Muscle layer of duodenum (tissue), 2 donors: ENCODE results near the gene B3GALT4.

Source experiments
- H3K27ac ChIP-seq: one replicate; pipeline ENCODE4 v1.7.0; 2013; ENCODE audit warnings: mild to moderate bottlenecking, low read length
- H3K27me3 ChIP-seq: one replicate; pipeline ENCODE4 v1.7.0; 2013; ENCODE audit warnings: low read depth, mild to moderate bottlenecking, control low read depth, low read length
- H3K36me3 ChIP-seq, 2 donors: one replicate each; pipeline ENCODE4 v1.7.0; 2013; ENCODE audit warnings: low read length in 2 of 2, control low read depth in 1 of 2, mild to moderate bottlenecking in 1 of 2; ENCODE audit not compliant: insufficient read depth in 2 of 2, control insufficient read depth in 1 of 2
- H3K4me1 ChIP-seq, 2 donors: one replicate each; pipeline ENCODE4 v1.7.0; 2013; ENCODE audit warnings: low read length in 2 of 2, mild to moderate bottlenecking in 2 of 2, control low read depth in 1 of 2, moderate library complexity in 1 of 2; ENCODE audit not compliant: insufficient read depth in 2 of 2, control insufficient read depth in 1 of 2
- H3K4me3 ChIP-seq, 2 donors: one replicate each; pipeline ENCODE4 v1.7.0; 2013; ENCODE audit warnings: low read length in 2 of 2, low read depth in 1 of 2, mild to moderate bottlenecking in 1 of 2
- H3K9me3 ChIP-seq, 2 donors: one replicate each; pipeline ENCODE4 v1.7.0; 2013; ENCODE audit warnings: low read length in 2 of 2, control low read depth in 1 of 2, mild to moderate bottlenecking in 1 of 2; ENCODE audit not compliant: control insufficient read depth in 1 of 2
- donor health status: healthy.

B3GALT4 gene

GRCh38 chr6:33306356-33306755 lies 29.4 kb downstream of the B3GALT4 start:
- H3K27me3 ChIP-seq: no peaks in the 10 kb centered on the region
- H3K4me3 ChIP-seq: no peak overlapping the region
- H3K36me3 ChIP-seq: peaks cover 12 to 29% of the 10 kb centered on the region in 2 donors
- H3K4me1 ChIP-seq: peaks cover 0 to 8% of the 10 kb centered on the region in 2 donors
- H3K27ac ChIP-seq: no peak overlapping the region
- H3K9me3 ChIP-seq: no peaks in the 10 kb centered on the region

GRCh38 chr6:33312361-33313104 lies 35.6 kb downstream of the B3GALT4 start:
- Histone ChIP-seq H3K27ac (peak overlapping the region; percentile 96), H3K9me3 (no peaks in the 10 kb centered on the region), H3K4me3 (peak overlapping the region; percentile 92 to 95), H3K4me1 (peaks cover 5 to 37% of the 10 kb centered on the region in 2 donors), H3K27me3 (no peaks in the 10 kb centered on the region), H3K36me3 (no peaks in the 10 kb centered on the region)

- peak overlapping the region; percentile 92 to 95 for H3K4me3 ChIP-seq
- H3K27me3 ChIP-seq: no peaks in the 10 kb centered on the region
- no peaks in the 10 kb centered on the region for H3K36me3 ChIP-seq
- no peaks in the 10 kb centered on the region for H3K9me3 ChIP-seq
- peak overlapping the region; percentile 96 for H3K27ac ChIP-seq
- peaks cover 5 to 39% of the 10 kb centered on the region in 2 donors for H3K4me1 ChIP-seq
Measured at GRCh38 chr6:33313105-33313708, 36.3 kb downstream of the B3GALT4 start.

GRCh38 chr6:33313709-33314514 lies 37.0 kb downstream of the B3GALT4 start, which contains the start of gene TAPBP:
Gene TAPBP (minus strand): TSS chr6:33314078. CDS start chr6:33314041, 37 bp downstream.
- Histone ChIP-seq H3K4me3 (peak within 1 kb of the TSS; percentile 92 to 95), H3K36me3 (peaks cover 0 to 6% of the 10 kb centered on the region in 2 donors), H3K27ac (peak within 1 kb of the TSS; percentile 96), H3K27me3 (no peaks in the 10 kb centered on the region), H3K9me3 (no peaks in the 10 kb centered on the region), H3K4me1 (peaks cover 11 to 46% of the 10 kb centered on the region in 2 donors)

- peak overlapping the region; percentile 92 to 95 for H3K4me3 ChIP-seq
- peak overlapping the region; percentile 96 for H3K27ac ChIP-seq
- peaks cover 12 to 47% of the 10 kb centered on the region in 2 donors for H3K4me1 ChIP-seq
- peaks cover 5 to 13% of the 10 kb centered on the region in 2 donors for H3K36me3 ChIP-seq
- no peaks in the 10 kb centered on the region for H3K9me3 ChIP-seq
- no peaks in the 10 kb centered on the region for H3K27me3 ChIP-seq
Measured at GRCh38 chr6:33314515-33314942, 37.6 kb downstream of the B3GALT4 start.

GRCh38 chr6:33314943-33315792 lies 38.2 kb downstream of the B3GALT4 start:
- Histone ChIP-seq H3K4me1 (peaks cover 12 to 50% of the 10 kb centered on the region in 2 donors), H3K27me3 (no peaks in the 10 kb centered on the region), H3K27ac (peak overlapping the region; percentile 96), H3K36me3 (peaks cover 11 to 19% of the 10 kb centered on the region in 2 donors), H3K4me3 (peak overlapping the region; percentile 92 to 95), H3K9me3 (no peaks in the 10 kb centered on the region)

- H3K27ac ChIP-seq: no peak overlapping the region
- no peak overlapping the region for H3K4me3 ChIP-seq
Measured at GRCh38 chr6:33315793-33316602, 39.1 kb downstream of the B3GALT4 start.

GRCh38 chr6:33316603-33317418 lies 39.9 kb downstream of the B3GALT4 start:
- Histone ChIP-seq H3K36me3 (peaks cover 18 to 30% of the 10 kb centered on the region in 2 donors), H3K4me1 (peaks cover 23 to 64% of the 10 kb centered on the region in 2 donors)

More at GRCh38 chr6:33315793-33316602, 39.1 kb downstream of the B3GALT4 start:
- no peaks in the 10 kb centered on the region for H3K27me3 ChIP-seq
- H3K4me1 ChIP-seq: peaks cover 20 to 59% of the 10 kb centered on the region in 2 donors
- H3K36me3 ChIP-seq: peaks cover 18 to 27% of the 10 kb centered on the region in 2 donors
- H3K9me3 ChIP-seq: no peaks in the 10 kb centered on the region

GRCh38 chr6:33317419-33317668 lies 40.4 kb downstream of the B3GALT4 start:
- H3K9me3 ChIP-seq: no peaks in the 10 kb centered on the region
- H3K27me3 ChIP-seq: no peaks in the 10 kb centered on the region
- H3K36me3 ChIP-seq: peaks cover 18 to 30% of the 10 kb centered on the region in 2 donors
- H3K4me3 ChIP-seq: peak overlapping the region; percentile 47 to 61
- no peak overlapping the region for H3K27ac ChIP-seq
- H3K4me1 ChIP-seq: peaks cover 23 to 64% of the 10 kb centered on the region in 2 donors

More at GRCh38 chr6:33316603-33317418, 39.9 kb downstream of the B3GALT4 start:
- H3K4me3 ChIP-seq: peak overlapping the region; percentile 47 to 61
- no peaks in the 10 kb centered on the region for H3K27me3 ChIP-seq
- H3K9me3 ChIP-seq: no peaks in the 10 kb centered on the region
- H3K27ac ChIP-seq: no peak overlapping the region
